Esophagus muscularis mucosa (tissue), 3 donors: ENCODE data around the gene EXOSC10.

ENCODE experiments used
- POLR2A ChIP-seq: fragments of 450-650 bp; IDR thresholded peaks from one replicate; pipeline ENCODE4 v1.6.1; 2017; ENCODE audit warnings: antibody characterized with exemption, moderate library complexity, mild to moderate bottlenecking, low read depth
- TF ChIP-seq, protein P1 (sequence below), 3 experiments: fragments of 200-600 bp in 2 of 3; fragments of 450-650 bp in 1 of 3; sonication (generic) in 2 of 3; IDR thresholded peaks; one replicate each; pipeline ENCODE4 v1.5.1; 2017 to 2019; ENCODE audit warnings: antibody characterized with exemption in 3 of 3, mild to moderate bottlenecking in 2 of 3, moderate library complexity in 1 of 3

DNA sequence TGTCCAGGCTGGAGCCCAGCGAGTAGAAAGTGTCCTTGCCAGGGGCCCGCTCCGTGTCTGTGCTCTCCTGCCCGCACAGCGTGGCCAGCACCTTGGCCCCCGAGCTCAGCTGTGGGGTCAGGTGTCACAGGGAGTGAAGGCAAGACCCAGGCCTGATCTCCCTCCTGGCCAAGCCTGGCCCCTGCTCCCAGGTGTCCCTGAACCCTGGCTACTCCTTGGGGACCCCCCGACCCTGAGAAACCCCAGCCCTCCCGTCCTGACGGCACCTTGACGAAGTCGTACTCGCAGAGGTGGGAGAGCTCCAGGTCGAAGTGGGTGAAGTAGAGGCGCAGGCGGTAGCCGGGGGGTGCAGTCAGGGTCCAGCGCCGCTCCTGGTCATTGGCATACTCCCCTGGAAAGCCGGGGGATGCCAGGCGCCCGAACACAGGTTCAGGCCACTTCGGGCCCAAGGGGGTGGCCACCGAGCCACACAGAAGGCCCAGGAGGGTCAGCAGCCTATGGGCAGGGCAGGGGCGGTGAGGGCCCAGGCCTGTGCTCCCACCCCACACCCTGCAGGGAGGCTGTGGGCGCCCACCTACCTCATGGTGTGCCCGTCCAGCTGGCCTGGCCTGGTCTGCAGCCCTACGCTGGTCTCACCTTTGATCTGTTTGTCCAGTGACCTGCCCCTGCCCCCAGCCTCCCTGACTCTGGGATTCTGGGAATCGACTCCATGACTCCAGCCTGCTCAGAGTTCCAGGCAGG, 52.9 kb downstream of the EXOSC10 start, which contains the start of gene MASP2:
- TF ChIP-seq, protein P1, sequence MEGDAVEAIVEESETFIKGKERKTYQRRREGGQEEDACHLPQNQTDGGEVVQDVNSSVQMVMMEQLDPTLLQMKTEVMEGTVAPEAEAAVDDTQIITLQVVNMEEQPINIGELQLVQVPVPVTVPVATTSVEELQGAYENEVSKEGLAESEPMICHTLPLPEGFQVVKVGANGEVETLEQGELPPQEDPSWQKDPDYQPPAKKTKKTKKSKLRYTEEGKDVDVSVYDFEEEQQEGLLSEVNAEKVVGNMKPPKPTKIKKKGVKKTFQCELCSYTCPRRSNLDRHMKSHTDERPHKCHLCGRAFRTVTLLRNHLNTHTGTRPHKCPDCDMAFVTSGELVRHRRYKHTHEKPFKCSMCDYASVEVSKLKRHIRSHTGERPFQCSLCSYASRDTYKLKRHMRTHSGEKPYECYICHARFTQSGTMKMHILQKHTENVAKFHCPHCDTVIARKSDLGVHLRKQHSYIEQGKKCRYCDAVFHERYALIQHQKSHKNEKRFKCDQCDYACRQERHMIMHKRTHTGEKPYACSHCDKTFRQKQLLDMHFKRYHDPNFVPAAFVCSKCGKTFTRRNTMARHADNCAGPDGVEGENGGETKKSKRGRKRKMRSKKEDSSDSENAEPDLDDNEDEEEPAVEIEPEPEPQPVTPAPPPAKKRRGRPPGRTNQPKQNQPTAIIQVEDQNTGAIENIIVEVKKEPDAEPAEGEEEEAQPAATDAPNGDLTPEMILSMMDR (IDR thresholded peaks at IDR 0.05): no peak
- no peak for TF ChIP-seq POLR2A
